ENCODE measurements around the gene MSRB2. TPM values are rescaled to one million over a fixed set of nuclear protein-coding genes. Genes with fewer than 3 reads are reported as not detected.

MSRB2 gene
- 50.4 TPM for polyA plus RNA-seq (2012; ENCODE audit: insufficient read length, low read depth)

DNA sequence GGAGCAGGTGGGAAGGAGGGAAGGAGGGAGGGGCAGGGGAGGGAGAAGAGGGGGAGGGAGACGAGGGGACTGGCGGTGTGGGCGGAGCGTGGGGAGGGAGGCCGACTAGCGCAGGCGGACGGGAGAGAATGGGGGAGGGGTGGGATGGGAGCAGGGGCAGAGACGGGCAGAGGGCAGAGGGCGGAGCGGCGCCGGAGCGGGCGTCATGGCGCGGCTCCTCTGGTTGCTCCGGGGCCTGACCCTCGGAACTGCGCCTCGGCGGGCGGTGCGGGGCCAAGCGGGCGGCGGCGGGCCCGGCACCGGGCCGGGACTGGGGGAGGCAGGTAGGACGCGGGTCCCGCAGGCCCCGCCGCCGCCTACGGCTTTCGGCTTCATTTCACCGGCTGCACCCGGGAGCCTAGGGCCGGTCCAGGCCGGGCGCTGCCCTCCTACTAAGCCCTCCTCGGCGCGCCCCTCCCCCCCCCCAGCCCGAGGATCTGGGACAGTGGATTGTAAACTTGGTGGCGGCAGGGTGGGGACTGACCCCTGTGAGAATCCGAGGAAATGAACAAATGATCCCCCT lies at the start of gene MSRB2:
Gene MSRB2, plus strand, starts transcription at position 176 of the 562 bp plus-strand sequence. Its CDS starts 30 bp downstream, at position 206.
- TF ChIP-seq POLR2AphosphoS5 (IDR thresholded peaks at IDR 0.05; ENCODE audit: low read depth, low read length) (peak; percentile 64), TAF1 (IDR thresholded peaks at IDR 0.05; ENCODE audit: borderline replicate concordance, insufficient read depth, low read length) (peak; percentile 61; the same call in 1 of the 2 replicates), SIN3A (IDR thresholded peaks at IDR 0.05; ENCODE audit: borderline replicate concordance, insufficient read depth, low read length) (no peak), FOXP2 (optimal IDR thresholded peaks at IDR 0.05; ENCODE audit: borderline replicate concordance, extremely low read depth, extremely low read length, insufficient read depth) (no peak), REST (IDR thresholded peaks at IDR 0.05; ENCODE audit: insufficient read depth in 1 of 2, low read depth in 2 of 2, low read length in 2 of 2) (peak in 1 of 2 experiments; percentile 40; a peak in 1 of 4 replicates)

- TF ChIP-seq REST (IDR thresholded peaks at IDR 0.05; ENCODE audit: insufficient read depth in 1 of 2, low read depth in 2 of 2, low read length in 2 of 2) (no peak), SIN3A (IDR thresholded peaks at IDR 0.05; ENCODE audit: borderline replicate concordance, insufficient read depth, low read length) (no peak), POLR2AphosphoS5 (IDR thresholded peaks at IDR 0.05; ENCODE audit: low read depth, low read length) (no peak), TAF1 (IDR thresholded peaks at IDR 0.05; ENCODE audit: borderline replicate concordance, insufficient read depth, low read length) (no peak), FOXP2 (optimal IDR thresholded peaks at IDR 0.05; ENCODE audit: borderline replicate concordance, extremely low read depth, extremely low read length, insufficient read depth) (no peak)
Observed at GRCh38 chr10:23046027-23046426, 49.4 kb upstream of the MSRB2 start.

DNA sequence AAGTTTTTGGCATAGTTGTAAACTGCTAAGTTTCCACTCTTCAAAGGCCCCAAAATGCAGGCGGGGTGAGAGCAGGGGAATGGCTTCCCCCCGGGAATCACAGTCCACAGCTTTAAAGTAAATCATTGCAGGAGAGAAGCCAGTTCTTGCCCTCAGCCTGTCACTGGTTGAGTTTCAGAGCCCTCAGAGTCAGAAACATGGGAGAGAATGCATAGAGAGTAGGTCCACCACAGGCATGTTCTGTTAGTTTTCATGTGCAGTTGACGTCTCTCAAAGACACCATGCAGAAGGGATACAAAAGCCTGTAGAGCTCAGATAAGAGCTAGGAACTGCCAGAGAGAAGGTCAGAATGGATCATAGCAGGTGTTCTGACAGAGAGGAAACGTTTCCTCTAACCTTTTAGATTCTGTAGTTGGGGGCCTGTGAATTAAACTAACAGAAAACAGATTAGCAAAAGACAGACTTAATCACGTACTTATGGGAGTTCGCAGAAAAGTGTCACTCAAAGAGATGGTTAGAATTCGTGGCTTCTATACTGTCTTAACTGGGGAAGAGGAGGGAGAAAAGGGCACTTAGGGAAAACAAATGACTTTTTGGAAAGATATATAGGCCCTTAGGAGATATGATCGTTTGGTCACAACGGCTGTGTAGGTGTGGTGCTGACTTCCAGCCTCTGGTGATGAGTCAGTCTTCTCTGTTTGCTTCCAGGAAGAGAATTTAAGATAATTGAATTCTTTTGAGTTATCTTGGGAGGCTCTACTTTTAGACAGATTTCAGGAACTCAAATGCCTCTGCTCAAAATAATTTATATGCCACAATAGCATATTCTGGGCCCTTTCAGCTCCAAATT lies 48.0 kb upstream of the MSRB2 start:
- no peak for TF ChIP-seq SIN3A (IDR thresholded peaks at IDR 0.05; ENCODE audit: borderline replicate concordance, insufficient read depth, low read length)
- no peak for TF ChIP-seq TAF1 (IDR thresholded peaks at IDR 0.05; ENCODE audit: borderline replicate concordance, insufficient read depth, low read length)
- TF ChIP-seq REST (IDR thresholded peaks at IDR 0.05; ENCODE audit: insufficient read depth in 1 of 2, low read depth in 2 of 2, low read length in 2 of 2) = no peak
- TF ChIP-seq POLR2AphosphoS5 (IDR thresholded peaks at IDR 0.05; ENCODE audit: low read depth, low read length) = no peak
- no peak for TF ChIP-seq FOXP2 (optimal IDR thresholded peaks at IDR 0.05; ENCODE audit: borderline replicate concordance, extremely low read depth, extremely low read length, insufficient read depth)

DNA sequence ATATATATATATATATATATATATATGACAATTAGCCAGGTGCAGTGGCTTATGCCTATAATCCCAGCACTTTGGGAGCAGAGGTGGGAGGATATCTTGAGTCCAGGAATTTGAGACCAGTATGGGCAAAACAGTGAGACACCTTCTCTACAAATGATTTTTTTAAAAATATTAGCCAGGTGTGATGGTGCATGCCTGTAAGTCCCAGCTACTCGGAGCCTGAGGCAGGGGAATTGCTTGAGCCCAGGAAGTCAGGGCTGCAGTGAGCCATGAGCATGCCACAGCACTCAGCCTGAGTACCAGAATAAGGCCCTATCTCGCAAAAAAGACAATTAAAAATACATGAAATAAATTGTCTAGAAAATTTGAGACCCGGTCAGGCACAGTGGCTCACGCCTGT lies 47.2 kb upstream of the MSRB2 start:
- TF ChIP-seq SIN3A (IDR thresholded peaks at IDR 0.05; ENCODE audit: borderline replicate concordance, insufficient read depth, low read length) (no peak), POLR2AphosphoS5 (IDR thresholded peaks at IDR 0.05; ENCODE audit: low read depth, low read length) (no peak), FOXP2 (optimal IDR thresholded peaks at IDR 0.05; ENCODE audit: borderline replicate concordance, extremely low read depth, extremely low read length, insufficient read depth) (no peak), TAF1 (IDR thresholded peaks at IDR 0.05; ENCODE audit: borderline replicate concordance, insufficient read depth, low read length) (no peak), REST (IDR thresholded peaks at IDR 0.05; ENCODE audit: insufficient read depth in 1 of 2, low read depth in 2 of 2, low read length in 2 of 2) (no peak)

Data from PFSK-1 (cell line).